GM12878 (cell line): ENCODE data around the gene FEZF2. TPM values are rescaled to one million over a fixed set of nuclear protein-coding genes. Genes with fewer than 3 reads are reported as not detected.

Experiments
- ATAC-seq: fragments of 200-7000 bp; cut with Tn5 transposase; 3 replicates; pipeline ENCODE4 v1.9.1; 2020; ENCODE audit warnings: mild to moderate bottlenecking, moderate library complexity
- BruUV-seq: library from RNA; stranded (reverse); fragments of 400-500 nt; replicated peaks from 2 replicates; lab custom pipeline; 2021; lab: Mats Ljungman, UMichigan
- CTCF ChIA-PET: fragments of 300-600 bp; sonication (Branson Sonifier 250); formaldehyde crosslinking; extraction: SDS; loops from one replicate; lab custom pipeline; 2021; ENCODE audit warnings: inconsistent platforms; lab: Yijun Ruan, JAX
- POLR2A ChIA-PET: fragments of 350-600 bp; formaldehyde crosslinking; extraction: SDS; loops from one replicate; lab custom pipeline; 2021; ENCODE audit warnings: inconsistent platforms; lab: Charles Lee
- RAD21 ChIA-PET: fragments of 300-600 bp; sonication (Branson Sonifier 250); formaldehyde crosslinking; loops from one replicate; lab custom pipeline; 2023; ENCODE audit warnings: antibody characterized with exemption; ENCODE audit not compliant: unreplicated experiment; lab: Charles Lee
- SMC1A ChIA-PET: fragments of 300-600 bp; sonication (Branson Sonifier 250); formaldehyde crosslinking; loops from one replicate; lab custom pipeline; 2023; ENCODE audit not compliant: unreplicated experiment, uncharacterized antibody; lab: Charles Lee
- DNase-seq: peaks from one replicate; pipeline ENCODE4 v3.0.0-alpha.2; 2011; ENCODE audit warnings: low read depth, low spot score
- FAIRE-seq: peaks from 3 replicates; lab custom pipeline; 2011; peaks lifted over from hg19 to GRCh38; lab: Jason Lieb, UNC
- H2AFZ ChIP-seq: 2 replicates; pipeline ENCODE4 v1.6.0; 2011; ENCODE audit warnings: low read depth, low read length, control low read depth; ENCODE audit not compliant: control insufficient read depth
- H3K27ac ChIP-seq: 2 replicates; pipeline ENCODE4 v1.5.1; 2011; ENCODE audit warnings: control low read depth; ENCODE audit not compliant: control insufficient read depth, insufficient read depth
- H3K27me3 ChIP-seq, 2 experiments: replicated peaks in 1 of 2; 2 replicates each; pipeline versions ENCODE4 v1.6.0 to v1.6.1; 2011; ENCODE audit warnings: low read length in 1 of 2; ENCODE audit not compliant: control insufficient read depth in 2 of 2, insufficient read depth in 2 of 2
- H3K36me3 ChIP-seq, 2 experiments: 2 replicates each; pipeline ENCODE4 v1.5.1; 2011; ENCODE audit warnings: low read length in 1 of 2; ENCODE audit not compliant: control insufficient read depth in 2 of 2, insufficient read depth in 2 of 2
- H3K4me1 ChIP-seq: 2 replicates; pipeline ENCODE4 v1.6.1; 2011; ENCODE audit warnings: mild to moderate bottlenecking, low read length, moderate library complexity, mixed read lengths; ENCODE audit not compliant: control insufficient read depth, insufficient read depth
- H3K4me2 ChIP-seq: 2 replicates; pipeline ENCODE4 v1.6.0; 2011; ENCODE audit warnings: control low read depth; ENCODE audit not compliant: control insufficient read depth, insufficient read depth
- H3K4me3 ChIP-seq: fragments of 200-600 bp; sonication (generic); 2 replicates; pipeline ENCODE4 v1.5.1; 2016
- H3K79me2 ChIP-seq: 2 replicates; pipeline ENCODE4 v1.6.0; 2011; ENCODE audit warnings: low read length; ENCODE audit not compliant: control insufficient read depth, insufficient read depth
- H3K9ac ChIP-seq: 2 replicates; pipeline ENCODE4 v1.8.0; 2011; ENCODE audit warnings: low read length, control low read depth, mixed read lengths; ENCODE audit not compliant: control insufficient read depth, insufficient read depth
- H3K9me3 ChIP-seq: replicated peaks from 3 replicates; pipeline ENCODE4 v1.5.1; 2011; ENCODE audit warnings: mild to moderate bottlenecking, low read length; ENCODE audit not compliant: control insufficient read depth, insufficient read depth
- H4K20me1 ChIP-seq: 2 replicates; pipeline ENCODE4 v1.6.0; 2011; ENCODE audit not compliant: control insufficient read depth, insufficient read depth
- EP300 ChIP-seq, 2 experiments: fragments of 150-350 bp in 1 of 2; IDR thresholded peaks; 2 replicates each; pipeline ENCODE4 v1.6.1; 2011 to 2012; ENCODE audit warnings: low read depth in 2 of 2, low read length in 2 of 2, borderline replicate concordance in 1 of 2, improper control_type of control experiment in 1 of 2, inconsistent platforms in 1 of 2; ENCODE audit not compliant: control insufficient read depth in 1 of 2
- ETV6 ChIP-seq, 2 experiments: fragments of 450-650 bp in 1 of 2; IDR thresholded peaks in 1 of 2; conservative IDR thresholded peaks in 1 of 2; 2 replicates each; pipeline ENCODE4 v1.6.1; 2014; ENCODE audit warnings: antibody characterized with exemption in 1 of 2, borderline replicate concordance in 1 of 2, low read depth in 1 of 2, mild to moderate bottlenecking in 1 of 2, moderate library complexity in 1 of 2
- FOS ChIP-seq: IDR thresholded peaks from 3 replicates; pipeline ENCODE4 v1.6.1; 2011; ENCODE audit warnings: borderline replicate concordance; ENCODE audit not compliant: insufficient read length; ENCODE audit errors: extremely low read depth
- FOXM1 ChIP-seq: IDR thresholded peaks from 2 replicates; pipeline ENCODE4 v1.6.1; 2012; ENCODE audit warnings: low read depth, mild to moderate bottlenecking, inconsistent platforms, low read length, moderate library complexity
- GATAD2B ChIP-seq: fragments of 450-650 bp; conservative IDR thresholded peaks from 2 replicates; pipeline ENCODE4 v1.6.1; 2017; ENCODE audit warnings: low read depth, mild to moderate bottlenecking, moderate library complexity
- SP1 ChIP-seq: IDR thresholded peaks from one replicate; pipeline ENCODE4 v1.6.1; 2011; ENCODE audit warnings: low read depth, low read length
- SREBF2 ChIP-seq: IDR thresholded peaks from 2 replicates; pipeline ENCODE4 v1.6.1; 2012; ENCODE audit warnings: mild to moderate bottlenecking, low read length
- SUPT20H ChIP-seq: IDR thresholded peaks from 2 replicates; pipeline ENCODE4 v1.6.1; 2011; ENCODE audit warnings: low read depth, mild to moderate bottlenecking, low read length, moderate library complexity, borderline replicate concordance; ENCODE audit not compliant: control insufficient read depth
- ZZZ3 ChIP-seq: IDR thresholded peaks from 2 replicates; pipeline ENCODE4 v1.6.1; 2011; ENCODE audit warnings: low read depth; ENCODE audit not compliant: control insufficient read depth, insufficient read length
- WGBS: methylation state at CpG from one replicate; pipeline ENCODE4 v1.1.6; 2016; ENCODE audit warnings: low lambda C conversion rate; ENCODE audit not compliant: insufficient replicate concordance, insufficient coverage; ENCODE audit errors: missing lambda C conversion rate; 5-methylcytosine and 5-hydroxymethylcytosine counted together
- in situ Hi-C: fragments of 300-500 bp; cut with MboI; formaldehyde crosslinking; loops from 9 replicates; pipeline ENCODE4 v1.14.3; 2018; ENCODE audit warnings: mixed read lengths
- intact Hi-C: fragments of 100-400 bp; cut with micrococcal nuclease; formaldehyde crosslinking; loops from one replicate; pipeline ENCODE4 v1.14.2; 2022; ENCODE audit not compliant: unreplicated experiment
- polyA plus RNA-seq, 11 experiments: library from polyadenylated mRNA; depleted of rRNA in 4 of 11; unstranded in 6 of 11; stranded (reverse) in 5 of 11; fragments of >200 nt; fragmentation: Nextera tagmentation in 4 of 11; fragmentation: Illumina TruSeq in 1 of 11; extraction: Ambion mirVana in 4 of 11; extraction: Trizol in 1 of 11; gene quantifications; 1 replicate in 1 of 11; 2 replicates in 10 of 11; pipeline versions ENCODE4 v1.2.1 to v1.2.3, GENCODE V29; 2011 to 2016; ENCODE audit warnings: inconsistent platforms in 2 of 11, missing spikeins in 2 of 11, low read depth in 1 of 11
- total RNA-seq, 4 experiments: library from RNA; depleted of rRNA in 3 of 4; stranded (reverse); fragments of >200 nt in 3 of 4; fragmentation: Illumina TruSeq in 1 of 4; extraction: Trizol in 1 of 4; gene quantifications; 2 replicates each; pipeline versions ENCODE4 v1.2.1 to v1.2.3, GENCODE V29; 2013 to 2021
- TF ChIP-seq, protein P1 (sequence below): IDR thresholded peaks from 2 replicates; pipeline ENCODE4 v1.6.1; 2012; ENCODE audit warnings: low read depth, low read length, improper control_type of control experiment
- TF ChIP-seq, protein P2 (sequence below): fragments of 450-650 bp; IDR thresholded peaks from 2 replicates; pipeline ENCODE4 v1.6.1; 2017; ENCODE audit warnings: mild to moderate bottlenecking, moderate library complexity
- TF ChIP-seq, protein P3 (sequence below): fragments of 450-650 bp; IDR thresholded peaks from 2 replicates; pipeline ENCODE4 v1.6.1; 2017; ENCODE audit warnings: low read depth, mild to moderate bottlenecking, moderate library complexity

The FEZF2 gene
- total and polyA plus RNA-seq, 10 of the 15 experiments (the other 5 are each of a cell fraction or from before 2014, with no cell fraction given) = not detected

DNA sequence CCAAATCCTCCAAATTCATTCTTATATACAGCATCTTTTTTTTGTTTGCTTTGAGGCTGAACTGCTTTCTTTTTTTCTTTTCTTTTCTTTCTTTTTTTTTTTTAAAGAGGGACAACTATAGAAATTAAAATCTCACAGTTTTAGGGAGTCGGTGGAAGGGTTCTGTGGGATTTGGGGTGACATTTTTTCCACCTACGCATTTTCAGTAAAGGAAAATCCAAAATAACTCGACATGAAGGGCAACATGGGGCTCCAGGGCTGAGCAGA is 3.0 kb upstream of the FEZF2 start (continued):
- no peak for TF ChIP-seq EP300 (IDR thresholded peaks at IDR 0.05; ENCODE audit: borderline replicate concordance in 1 of 2, control insufficient read depth in 1 of 2, low read depth in 2 of 2, low read length in 2 of 2)
- TF ChIP-seq, all 136 proteins: peak for 0

DNA sequence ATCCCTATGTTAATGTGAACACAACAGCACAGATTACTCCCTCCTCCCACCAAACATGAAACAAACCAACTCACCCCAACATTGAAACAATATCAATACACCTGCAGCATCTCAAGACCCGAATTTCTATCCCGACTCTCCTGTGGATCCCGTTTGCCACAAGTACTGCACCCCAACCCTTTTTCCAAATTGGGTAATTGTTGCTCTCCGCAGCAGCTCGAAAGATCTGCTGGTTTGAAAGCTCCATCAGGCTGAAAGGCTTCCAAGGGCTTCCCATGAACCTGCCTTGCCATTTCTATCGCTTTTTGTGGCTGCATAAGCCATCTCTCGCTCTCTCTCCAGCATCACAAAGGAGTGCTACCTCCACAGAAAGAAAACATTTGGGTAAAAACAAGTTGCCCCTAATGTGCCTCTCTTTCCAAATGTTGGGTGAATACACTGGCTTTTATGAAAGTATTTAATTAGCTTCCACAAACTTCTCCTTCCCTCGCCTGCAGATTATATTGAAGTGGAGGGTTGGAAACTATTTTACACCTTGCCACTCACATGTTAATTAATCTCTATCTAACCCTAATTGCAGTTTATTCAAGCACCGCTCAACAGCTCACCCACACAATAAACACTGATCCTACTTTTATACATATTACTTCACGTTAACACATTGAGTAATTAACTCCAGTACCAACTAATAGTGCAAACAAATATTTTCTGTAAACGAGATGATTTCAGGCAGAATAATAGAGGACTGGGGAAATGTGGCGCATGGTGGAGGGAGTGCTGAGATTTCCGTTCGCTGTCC is 2.5 kb upstream of the FEZF2 start:
- in situ Hi-C loops (no loop called here), intact Hi-C loops (no loop called here)
- Histone ChIP-seq H2AFZ (no peak overlapping the region), H3K79me2 (no peaks in the 10 kb centered on the region), H4K20me1 (no peaks in the 10 kb centered on the region), H3K9me3 (no peaks in the 10 kb centered on the region), H3K36me3 (no peaks in the 10 kb centered on the region), H3K27ac (no peak overlapping the region), H3K4me2 (no peak overlapping the region), H3K4me1 (no peaks in the 10 kb centered on the region), H3K27me3 (peaks cover 5 to 16% of the 10 kb centered on the region in 2 experiments), H3K9ac (no peak overlapping the region)
- ATAC-seq (no peak), FAIRE-seq (no peak), DNase-seq (no peak)
- no TSS peak for BruUV-seq
- POLR2A ChIA-PET = no interaction called here
- WGBS = 31% methylated on average over 14 of the region's 14 CpGs
- RAD21 ChIA-PET = no interaction called here
- SMC1A ChIA-PET = no interaction called here
- no peak for TF ChIP-seq SP1
- TF ChIP-seq, protein P1, sequence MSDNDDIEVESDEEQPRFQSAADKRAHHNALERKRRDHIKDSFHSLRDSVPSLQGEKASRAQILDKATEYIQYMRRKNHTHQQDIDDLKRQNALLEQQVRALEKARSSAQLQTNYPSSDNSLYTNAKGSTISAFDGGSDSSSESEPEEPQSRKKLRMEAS = no peak
- TF ChIP-seq ETV6 (conservative IDR thresholded peaks at IDR 0.05 in 1 of 2, IDR thresholded peaks at IDR 0.05 in 1 of 2; ENCODE audit: borderline replicate concordance in 1 of 2, low read depth in 1 of 2) = no peak
- TF ChIP-seq FOXM1 = no peak
- TF ChIP-seq FOS = no peak
- no peak for TF ChIP-seq SUPT20H
- TF ChIP-seq, protein P2, sequence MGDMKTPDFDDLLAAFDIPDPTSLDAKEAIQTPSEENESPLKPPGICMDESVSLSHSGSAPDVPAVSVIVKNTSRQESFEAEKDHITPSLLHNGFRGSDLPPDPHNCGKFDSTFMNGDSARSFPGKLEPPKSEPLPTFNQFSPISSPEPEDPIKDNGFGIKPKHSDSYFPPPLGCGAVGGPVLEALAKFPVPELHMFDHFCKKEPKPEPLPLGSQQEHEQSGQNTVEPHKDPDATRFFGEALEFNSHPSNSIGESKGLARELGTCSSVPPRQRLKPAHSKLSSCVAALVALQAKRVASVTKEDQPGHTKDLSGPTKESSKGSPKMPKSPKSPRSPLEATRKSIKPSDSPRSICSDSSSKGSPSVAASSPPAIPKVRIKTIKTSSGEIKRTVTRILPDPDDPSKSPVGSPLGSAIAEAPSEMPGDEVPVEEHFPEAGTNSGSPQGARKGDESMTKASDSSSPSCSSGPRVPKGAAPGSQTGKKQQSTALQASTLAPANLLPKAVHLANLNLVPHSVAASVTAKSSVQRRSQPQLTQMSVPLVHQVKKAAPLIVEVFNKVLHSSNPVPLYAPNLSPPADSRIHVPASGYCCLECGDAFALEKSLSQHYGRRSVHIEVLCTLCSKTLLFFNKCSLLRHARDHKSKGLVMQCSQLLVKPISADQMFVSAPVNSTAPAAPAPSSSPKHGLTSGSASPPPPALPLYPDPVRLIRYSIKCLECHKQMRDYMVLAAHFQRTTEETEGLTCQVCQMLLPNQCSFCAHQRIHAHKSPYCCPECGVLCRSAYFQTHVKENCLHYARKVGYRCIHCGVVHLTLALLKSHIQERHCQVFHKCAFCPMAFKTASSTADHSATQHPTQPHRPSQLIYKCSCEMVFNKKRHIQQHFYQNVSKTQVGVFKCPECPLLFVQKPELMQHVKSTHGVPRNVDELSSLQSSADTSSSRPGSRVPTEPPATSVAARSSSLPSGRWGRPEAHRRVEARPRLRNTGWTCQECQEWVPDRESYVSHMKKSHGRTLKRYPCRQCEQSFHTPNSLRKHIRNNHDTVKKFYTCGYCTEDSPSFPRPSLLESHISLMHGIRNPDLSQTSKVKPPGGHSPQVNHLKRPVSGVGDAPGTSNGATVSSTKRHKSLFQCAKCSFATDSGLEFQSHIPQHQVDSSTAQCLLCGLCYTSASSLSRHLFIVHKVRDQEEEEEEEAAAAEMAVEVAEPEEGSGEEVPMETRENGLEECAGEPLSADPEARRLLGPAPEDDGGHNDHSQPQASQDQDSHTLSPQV = no peak
- no peak for TF ChIP-seq GATAD2B
- TF ChIP-seq, protein P3, sequence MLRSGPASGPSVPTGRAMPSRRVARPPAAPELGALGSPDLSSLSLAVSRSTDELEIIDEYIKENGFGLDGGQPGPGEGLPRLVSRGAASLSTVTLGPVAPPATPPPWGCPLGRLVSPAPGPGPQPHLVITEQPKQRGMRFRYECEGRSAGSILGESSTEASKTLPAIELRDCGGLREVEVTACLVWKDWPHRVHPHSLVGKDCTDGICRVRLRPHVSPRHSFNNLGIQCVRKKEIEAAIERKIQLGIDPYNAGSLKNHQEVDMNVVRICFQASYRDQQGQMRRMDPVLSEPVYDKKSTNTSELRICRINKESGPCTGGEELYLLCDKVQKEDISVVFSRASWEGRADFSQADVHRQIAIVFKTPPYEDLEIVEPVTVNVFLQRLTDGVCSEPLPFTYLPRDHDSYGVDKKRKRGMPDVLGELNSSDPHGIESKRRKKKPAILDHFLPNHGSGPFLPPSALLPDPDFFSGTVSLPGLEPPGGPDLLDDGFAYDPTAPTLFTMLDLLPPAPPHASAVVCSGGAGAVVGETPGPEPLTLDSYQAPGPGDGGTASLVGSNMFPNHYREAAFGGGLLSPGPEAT = no peak
- no peak for TF ChIP-seq ZZZ3
- TF ChIP-seq SREBF2 = no peak
- TF ChIP-seq, all 136 proteins: peak for 0
- CTCF ChIA-PET = no interaction called here
- H3K4me3 ChIP-seq = no peak overlapping the region
